Fibroblast of upper back skin (primary cell): ENCODE results near the gene SMIM22.

ENCODE experiments used
- DNase-seq: peaks from one replicate; pipeline ENCODE4 v3.0.0-alpha.2; 2013

Gene SMIM22

GRCh38 chr16:4795181-4795827 is at the start of gene SMIM22:
Gene SMIM22 (plus strand): TSS chr16:4795369. CDS start chr16:4795735, 366 bp downstream.
- DNase-seq = no peak

- DNase-seq = no peak
Measured at GRCh38 chr16:4746215-4746614, 49.0 kb upstream of the SMIM22 start.

DNA sequence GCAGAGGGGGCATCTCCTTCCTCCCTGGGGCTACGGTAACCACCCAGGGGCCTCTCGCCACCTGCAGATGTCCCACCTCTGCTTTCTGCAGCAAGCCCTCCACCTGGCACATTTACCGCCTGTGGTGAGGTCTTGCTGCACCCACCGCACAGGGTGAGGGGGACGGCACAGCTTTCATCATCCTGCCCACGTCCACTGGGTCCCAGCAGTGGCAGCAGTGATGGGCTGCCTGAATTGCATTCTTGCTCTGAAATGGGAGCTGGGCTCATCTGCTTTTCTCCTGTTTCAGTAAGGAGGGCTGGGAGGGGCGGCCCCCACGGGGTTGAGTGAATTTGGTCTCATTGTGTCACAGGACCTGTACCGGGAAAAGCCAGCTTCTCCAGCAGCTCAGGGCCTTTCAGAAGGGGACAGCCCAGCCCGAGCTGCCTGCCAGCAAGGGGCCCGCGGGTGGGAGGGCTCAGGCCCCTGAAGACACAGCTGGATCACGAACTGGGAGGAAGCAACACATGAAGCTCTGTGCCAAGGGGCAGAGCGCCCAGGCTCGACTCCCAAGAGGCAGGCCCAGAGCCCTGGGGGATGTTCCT is 48.1 kb upstream of the SMIM22 start:
- no peak for DNase-seq

- no peak for DNase-seq
Measured at GRCh38 chr16:4747906-4748681, 47.1 kb upstream of the SMIM22 start.

DNA sequence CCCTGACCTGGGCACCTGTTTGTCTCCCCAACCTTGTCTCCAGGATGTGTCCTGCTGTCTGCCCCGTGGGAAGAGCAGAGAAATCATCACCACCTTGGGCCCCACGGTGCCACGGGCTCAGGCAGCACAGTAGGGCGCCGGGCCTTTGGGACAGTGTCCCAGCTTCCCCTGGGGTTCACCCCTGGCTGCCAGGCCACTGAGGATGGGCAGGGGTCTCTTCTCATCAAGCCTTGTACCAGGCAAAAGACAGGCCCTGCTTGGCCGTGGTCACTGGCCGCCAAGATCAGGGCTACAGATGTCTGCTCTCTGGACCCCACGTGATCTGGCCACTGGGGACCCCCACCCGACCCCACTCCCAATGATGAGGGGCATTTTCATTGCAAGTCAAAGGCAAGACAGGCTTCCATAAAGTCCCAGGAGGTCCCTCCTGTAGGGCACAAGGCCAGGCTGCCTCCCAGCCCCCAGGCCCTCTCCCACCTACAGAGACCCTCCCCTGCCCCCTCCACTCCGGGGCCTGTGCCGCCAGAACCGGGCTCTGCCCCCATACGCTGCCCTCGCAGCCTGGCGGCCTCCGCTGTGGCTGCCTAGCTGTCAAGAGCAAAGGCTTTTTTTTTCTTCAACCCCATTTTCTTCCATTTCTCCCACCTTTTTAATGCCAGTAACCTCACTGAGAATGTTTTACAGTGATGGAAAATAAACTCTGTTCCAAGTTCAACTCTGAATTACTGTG is 46.3 kb upstream of the SMIM22 start:
- no peak for DNase-seq

- no peak for DNase-seq
Measured at GRCh38 chr16:4749700-4750257, 45.4 kb upstream of the SMIM22 start.

DNA sequence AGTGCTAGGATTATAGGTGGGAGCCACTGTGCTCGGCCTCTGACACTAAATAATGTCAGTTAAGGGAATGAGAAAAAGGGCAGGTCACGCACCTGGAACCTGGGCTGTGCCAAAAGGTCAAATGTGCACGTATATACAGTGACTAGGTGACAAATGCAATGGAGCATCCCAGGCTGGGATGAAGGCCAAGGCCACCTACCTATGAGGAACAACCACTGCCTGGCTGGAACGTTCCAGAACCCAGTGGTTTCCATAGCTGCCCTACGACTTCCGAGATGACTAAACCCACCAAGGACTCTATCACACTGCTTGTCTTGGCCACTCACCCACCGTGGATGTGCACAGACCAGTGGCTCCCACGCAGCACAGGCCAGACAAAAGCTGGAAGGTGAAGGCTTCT is 44.3 kb upstream of the SMIM22 start:
- DNase-seq = no peak

DNA sequence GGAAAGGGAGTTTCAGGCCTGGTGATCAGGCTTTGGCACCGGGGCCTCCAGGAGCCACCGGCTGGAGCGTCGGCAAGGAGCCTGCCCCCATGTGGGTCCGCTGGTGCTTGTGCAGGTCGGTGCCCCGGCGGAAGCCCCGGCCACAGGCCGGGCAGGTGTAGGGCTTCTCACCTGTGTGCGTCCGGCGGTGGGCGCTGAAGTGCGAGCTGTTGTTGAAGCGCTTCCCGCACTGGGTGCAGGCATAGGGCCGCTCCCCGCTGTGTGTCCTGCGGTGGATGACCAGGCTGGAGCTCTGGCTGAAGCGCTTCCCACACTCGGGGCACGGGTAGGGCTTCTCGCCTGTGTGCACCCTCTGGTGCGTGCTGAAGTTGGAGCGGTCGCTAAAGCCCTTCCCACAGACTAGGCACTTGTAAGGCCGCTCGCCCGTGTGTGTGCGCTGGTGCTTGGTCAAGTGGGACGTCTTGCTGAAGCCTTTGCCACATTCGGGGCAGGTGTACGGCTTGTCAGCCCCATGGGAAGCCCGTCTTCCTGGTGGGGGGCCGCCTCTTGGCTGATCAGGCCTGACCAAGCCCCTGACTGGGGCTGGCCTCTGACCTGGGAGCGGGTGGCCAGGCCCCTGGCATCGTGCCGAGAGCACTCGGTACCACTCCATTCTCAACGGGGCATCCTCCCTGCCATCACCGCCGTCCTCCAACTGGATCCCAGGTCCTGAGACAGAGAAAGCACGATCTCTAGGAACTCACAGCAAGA is 42.6 kb upstream of the SMIM22 start:
- DNase-seq = no peak

DNA sequence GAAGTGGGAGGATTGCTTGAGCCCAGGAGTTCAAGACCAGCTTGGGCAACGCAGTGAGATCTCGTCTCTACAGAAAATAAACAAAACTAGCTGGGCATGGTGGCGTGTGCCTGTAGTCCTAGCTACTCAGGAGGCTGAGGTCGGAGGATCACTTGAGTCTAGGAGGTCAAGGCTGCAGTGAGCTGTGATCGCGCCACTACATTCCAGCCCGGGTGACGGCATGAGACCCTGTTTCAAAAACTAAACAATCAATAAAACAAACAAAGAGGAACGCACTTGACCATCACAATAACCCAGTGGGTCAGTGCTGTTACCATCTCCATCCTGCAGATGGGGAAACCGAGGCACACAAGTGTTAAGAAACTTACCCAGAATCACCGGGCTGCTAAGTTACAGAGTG is 41.9 kb upstream of the SMIM22 start:
- no peak for DNase-seq

DNA sequence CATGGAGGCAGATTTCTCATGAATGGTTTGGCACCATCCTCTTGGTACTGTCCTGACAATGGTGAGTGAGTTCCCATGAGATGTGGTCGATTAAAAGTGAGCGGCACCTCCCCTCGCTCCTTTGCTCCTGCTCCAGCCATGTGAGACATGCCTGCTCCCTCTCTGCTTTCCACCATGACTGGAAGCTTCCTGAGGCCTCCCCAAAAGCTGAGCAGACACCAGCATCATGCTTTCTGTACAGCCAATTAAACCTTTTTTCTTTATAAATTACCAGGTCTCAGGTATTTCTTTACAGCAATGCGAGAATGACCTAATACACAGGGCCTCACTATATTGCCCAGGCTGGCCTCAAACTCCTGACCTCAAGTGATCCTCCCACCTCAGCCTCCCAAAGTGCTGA is 40.3 kb upstream of the SMIM22 start:
- no peak for DNase-seq

DNA sequence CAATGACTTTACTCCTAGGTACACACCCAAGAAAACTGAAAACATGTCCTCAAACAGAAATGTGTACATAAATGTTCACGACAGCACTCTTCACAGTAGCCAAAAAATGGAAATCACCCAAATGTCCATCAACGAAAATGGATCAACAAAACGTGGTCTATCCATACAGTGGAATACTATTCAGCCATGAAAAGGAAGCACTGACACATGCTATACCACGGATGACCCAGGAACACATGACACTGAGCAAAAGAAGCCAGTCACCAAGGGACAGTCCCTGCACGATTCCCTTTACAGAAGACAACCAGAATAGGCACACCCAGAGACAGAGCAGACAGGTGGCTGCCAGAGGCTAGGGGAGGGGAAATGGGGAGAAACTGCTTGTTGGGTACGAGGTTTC is 39.5 kb upstream of the SMIM22 start:
- no peak for DNase-seq

- no peak for DNase-seq
Measured at GRCh38 chr16:4760221-4760910, 34.8 kb upstream of the SMIM22 start.

- no peak for DNase-seq
Measured at GRCh38 chr16:4762205-4762604, 33.0 kb upstream of the SMIM22 start.

DNA sequence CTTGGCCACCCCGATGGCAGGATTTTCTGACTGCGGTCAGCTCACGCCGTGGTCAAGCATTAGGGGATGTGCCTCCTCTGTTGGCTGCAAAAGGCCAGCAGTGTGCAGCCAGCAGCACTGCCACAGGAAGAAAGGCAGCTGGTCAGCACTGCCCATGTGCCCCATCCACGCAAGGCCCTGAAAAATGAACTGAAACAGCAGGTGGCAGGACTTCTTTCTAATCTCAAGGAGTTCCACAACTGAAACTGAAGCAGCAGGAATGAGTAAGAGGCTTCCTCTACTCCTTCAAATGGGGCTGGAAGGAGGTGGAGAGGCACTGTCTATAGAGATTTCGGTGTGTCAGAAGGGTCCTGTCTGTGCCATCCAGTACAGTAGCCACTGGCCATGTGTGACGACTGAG is 31.4 kb upstream of the SMIM22 start:
- no peak for DNase-seq

GRCh38 chr16:4765511-4766474 is 29.4 kb upstream of the SMIM22 start:
- no peak for DNase-seq

DNA sequence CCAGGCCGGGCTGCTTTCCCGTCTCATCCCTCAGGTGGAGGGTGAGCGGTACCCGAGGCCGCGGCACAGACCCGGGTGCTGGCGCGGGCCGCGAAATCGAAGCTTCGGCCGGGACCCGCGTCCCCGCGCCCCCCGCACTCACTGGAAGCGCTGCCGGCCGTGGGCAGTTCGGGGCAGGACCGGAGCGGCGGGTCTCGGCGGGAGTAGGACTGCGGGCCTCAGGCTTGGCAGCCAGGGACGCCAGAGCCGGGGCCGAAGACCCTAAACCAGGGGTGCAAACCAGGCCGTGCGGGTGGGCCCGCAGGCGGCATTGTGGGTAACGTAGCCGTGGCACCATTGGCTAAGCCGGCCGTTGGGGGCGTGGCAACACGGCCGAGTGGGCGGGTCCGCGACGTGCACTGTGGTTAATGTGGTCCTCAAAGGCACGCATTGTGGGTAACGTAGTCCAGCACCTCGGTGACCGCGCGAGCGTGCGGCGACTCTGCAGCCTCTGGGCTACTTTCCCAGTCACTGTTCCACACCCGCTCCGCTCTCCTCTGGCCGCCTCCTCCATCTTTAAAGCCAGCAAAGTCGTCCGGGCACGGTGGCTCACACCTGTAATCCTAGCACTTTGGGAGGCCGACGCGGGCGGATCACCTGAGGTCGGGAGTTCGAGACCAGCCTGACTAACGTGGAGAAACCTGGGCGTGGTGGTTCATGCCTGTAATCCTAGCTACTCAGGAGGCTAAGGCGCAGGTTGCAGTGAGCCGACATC is 28.1 kb upstream of the SMIM22 start, which contains the start of gene ZNF500:
TSS of gene ZNF500 (minus strand) at position 288 of the 754 bp plus-strand sequence. CDS start 1,184 bp downstream, outside the sequence.
- DNase-seq = peak; percentile 95

DNA sequence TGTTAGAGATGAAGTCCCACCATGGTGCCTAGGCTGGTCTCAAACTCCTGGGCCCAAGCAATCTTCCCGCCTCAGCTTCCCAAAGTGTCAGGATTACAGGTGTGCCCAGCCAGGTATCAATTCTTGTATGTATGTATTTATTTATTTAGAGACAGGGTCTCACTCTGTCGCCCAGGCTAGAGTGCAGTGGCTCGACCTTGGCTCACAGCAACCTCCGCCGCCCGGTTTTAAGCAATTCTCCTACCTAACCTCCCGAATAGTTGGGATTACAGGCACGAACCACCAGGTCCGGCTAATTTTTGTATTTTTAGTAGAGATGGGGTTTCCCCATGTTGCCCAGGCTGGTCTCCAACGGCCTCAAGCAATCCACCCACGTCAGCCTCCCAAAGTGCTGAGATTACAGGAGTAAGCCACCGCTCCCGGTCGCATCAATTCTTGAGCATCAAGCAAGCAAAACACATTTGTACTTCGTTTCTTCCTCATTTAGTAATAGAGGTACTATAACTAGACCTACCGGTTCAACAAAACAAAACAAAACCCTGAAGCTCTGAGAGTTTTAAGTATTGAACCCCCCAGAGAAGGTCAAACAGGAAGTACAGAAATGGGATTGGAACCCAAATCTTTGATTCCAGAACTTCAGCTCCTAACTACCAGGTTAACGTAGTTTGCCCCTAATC is 27.2 kb upstream of the SMIM22 start:
- no peak for DNase-seq

DNA sequence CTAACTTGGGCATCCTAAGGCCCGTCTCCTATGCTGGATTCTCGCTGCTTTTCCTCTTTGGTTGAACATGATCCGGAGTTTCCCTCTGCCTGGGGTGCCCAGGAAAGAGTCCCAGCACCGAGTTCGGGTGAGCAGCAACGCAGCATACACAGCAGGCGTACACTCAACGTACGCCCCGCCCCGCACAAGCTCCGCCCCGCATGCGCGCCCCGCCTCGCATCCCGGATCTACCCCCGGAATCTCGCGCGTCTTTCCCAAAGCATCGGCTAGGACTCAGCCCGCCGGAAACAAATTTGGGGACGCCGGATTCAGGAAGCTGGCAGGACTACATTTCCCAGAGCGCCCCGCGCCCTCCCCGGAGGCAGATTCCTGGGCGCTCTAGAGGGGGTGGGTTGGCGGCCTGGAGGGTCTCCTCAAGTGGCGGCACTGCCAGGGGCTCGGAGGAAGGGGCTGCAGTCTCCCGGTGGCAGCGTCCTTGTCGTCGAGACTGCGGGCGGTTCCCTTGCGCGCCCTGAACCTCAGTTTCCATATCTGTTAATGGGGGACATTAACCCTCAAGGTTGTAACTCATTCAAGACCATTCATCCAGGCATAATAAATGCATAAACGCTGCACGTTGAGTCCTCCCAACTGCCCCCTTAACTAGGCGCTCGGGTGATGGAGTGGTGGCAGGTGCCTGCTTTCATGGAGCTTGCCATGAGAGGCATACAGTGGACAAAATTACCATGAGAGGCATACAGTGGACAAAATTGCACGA is 26.4 kb upstream of the SMIM22 start:
- peak; percentile 96 for DNase-seq
